ENCODE results near the gene LIMCH1. TPM values are rescaled to one million over a fixed set of nuclear protein-coding genes. Genes with fewer than 3 reads are reported as not detected.

Gene LIMCH1
- total RNA-seq, 2 experiments from 2014 or later, result not detected

DNA sequence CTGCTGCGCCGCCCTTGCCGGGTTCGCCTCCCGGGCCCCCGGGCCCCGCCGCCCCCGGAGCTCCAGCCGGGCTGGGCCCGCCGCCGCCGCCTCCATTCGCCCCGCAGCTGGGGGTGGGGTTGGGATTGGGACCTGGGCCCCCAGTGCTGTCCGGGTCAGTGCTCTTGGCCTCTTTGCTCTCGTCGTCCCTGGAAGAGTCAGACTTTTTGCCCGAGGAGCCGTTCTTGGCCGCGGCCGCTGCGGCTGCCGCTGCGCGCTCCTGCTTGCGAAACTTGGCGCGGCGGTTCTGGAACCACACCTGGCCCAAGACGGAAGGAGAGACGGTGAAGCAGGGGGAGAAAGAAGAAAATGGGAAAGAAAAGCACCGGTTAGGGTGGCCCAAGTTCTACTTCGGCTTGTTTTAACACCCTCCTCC is 208.1 kb downstream of the LIMCH1 start:
- H3K9me3 ChIP-seq (ENCODE audit: low read length), result no peaks in the 10 kb centered on the region
- H3K4me2 ChIP-seq (ENCODE audit: low read length), result no peak overlapping the region
- H2AFZ ChIP-seq (ENCODE audit: low read length), result no peak overlapping the region
- no peaks in the 10 kb centered on the region for H3K9me2 ChIP-seq (ENCODE audit: insufficient read depth, low read length)
- H3K36me3 ChIP-seq (ENCODE audit: insufficient read depth, low read length), result no peaks in the 10 kb centered on the region
- no peak for DNase-seq (ENCODE audit: low spot score)
- POLR2A ChIA-PET, result no interaction called here
- H3K27ac ChIP-seq (ENCODE audit: low read depth, low read length, poor library complexity, severe bottlenecking), result no peak overlapping the region
- H3K79me2 ChIP-seq (ENCODE audit: insufficient read depth, low read depth, low read length), result no peaks in the 10 kb centered on the region
- no peak overlapping the region for H3K4me3 ChIP-seq (ENCODE audit: low read depth, low read length, poor library complexity, severe bottlenecking)
- no peaks in the 10 kb centered on the region for H3K4me1 ChIP-seq (ENCODE audit: insufficient read depth, low read length, poor library complexity, severe bottlenecking)
- CTCF ChIA-PET (ENCODE audit: unreplicated experiment), result no interaction called here
- H4K20me1 ChIP-seq (ENCODE audit: insufficient read depth, low read length), result no peaks in the 10 kb centered on the region
- TF ChIP-seq, protein P1, sequence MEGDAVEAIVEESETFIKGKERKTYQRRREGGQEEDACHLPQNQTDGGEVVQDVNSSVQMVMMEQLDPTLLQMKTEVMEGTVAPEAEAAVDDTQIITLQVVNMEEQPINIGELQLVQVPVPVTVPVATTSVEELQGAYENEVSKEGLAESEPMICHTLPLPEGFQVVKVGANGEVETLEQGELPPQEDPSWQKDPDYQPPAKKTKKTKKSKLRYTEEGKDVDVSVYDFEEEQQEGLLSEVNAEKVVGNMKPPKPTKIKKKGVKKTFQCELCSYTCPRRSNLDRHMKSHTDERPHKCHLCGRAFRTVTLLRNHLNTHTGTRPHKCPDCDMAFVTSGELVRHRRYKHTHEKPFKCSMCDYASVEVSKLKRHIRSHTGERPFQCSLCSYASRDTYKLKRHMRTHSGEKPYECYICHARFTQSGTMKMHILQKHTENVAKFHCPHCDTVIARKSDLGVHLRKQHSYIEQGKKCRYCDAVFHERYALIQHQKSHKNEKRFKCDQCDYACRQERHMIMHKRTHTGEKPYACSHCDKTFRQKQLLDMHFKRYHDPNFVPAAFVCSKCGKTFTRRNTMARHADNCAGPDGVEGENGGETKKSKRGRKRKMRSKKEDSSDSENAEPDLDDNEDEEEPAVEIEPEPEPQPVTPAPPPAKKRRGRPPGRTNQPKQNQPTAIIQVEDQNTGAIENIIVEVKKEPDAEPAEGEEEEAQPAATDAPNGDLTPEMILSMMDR (conservative IDR thresholded peaks at IDR 0.05; ENCODE audit: low read length), result no peak
- no peak for TF ChIP-seq EZH2phosphoT487 (IDR thresholded peaks at IDR 0.05; ENCODE audit: borderline replicate concordance, low read depth, low read length)
- BruUV-seq (replicated peaks), result no TSS peak
- intact Hi-C loops (cut with micrococcal nuclease; ENCODE audit: unreplicated experiment), result no loop called here

DNA sequence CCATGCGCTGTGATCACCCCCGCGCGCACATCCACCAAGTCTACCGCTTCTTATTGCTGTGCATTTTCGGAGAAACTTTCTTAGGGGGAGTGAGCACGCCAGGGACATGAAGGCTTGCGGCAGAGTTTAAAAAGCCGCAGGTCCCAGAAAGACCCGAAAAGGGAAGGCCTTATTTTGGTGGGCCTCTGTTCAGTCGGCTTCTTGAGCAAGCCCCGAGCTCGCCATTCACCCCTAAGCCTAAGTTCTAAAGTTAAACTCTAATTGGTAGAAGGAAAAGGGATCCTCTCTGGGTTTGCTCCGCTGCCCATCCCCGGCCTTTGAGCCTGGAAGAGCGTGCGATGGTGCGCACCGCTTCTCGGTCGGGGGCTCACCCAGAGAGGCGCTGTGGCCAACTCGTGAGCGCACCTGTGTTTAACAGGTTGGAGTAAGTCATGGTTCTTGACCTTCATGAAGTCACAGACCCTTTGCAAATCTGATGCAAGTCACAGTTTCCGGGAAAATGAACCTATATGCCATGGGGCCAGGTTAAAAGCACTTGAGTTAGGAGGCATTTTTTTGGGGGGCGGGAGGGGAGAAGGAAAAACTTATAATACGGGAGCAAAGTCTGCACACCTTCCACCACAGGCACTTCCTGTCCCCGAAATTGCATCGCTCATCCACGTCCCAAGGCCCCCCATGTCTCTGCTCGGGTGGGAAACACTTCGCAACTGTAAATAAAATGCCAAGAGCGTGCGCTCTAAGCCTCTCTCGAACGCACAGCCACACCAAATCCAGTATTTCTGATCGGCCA is 208.7 kb downstream of the LIMCH1 start:
- no peaks in the 10 kb centered on the region for H3K36me3 ChIP-seq (ENCODE audit: insufficient read depth, low read length)
- intact Hi-C loops (cut with micrococcal nuclease; ENCODE audit: unreplicated experiment), result no loop called here
- CTCF ChIA-PET (ENCODE audit: unreplicated experiment), result no interaction called here

More for the DNA sequence above, 208.7 kb downstream of the LIMCH1 start:
- POLR2A ChIA-PET, result interaction anchor here (0.6 kb wide), 1 partner anchor 289 kb away, joined by 3 read pairs; no protein-coding TSS in a partner anchor
- no peak for DNase-seq (ENCODE audit: low spot score)
- Histone ChIP-seq H3K27ac (ENCODE audit: low read depth, low read length, poor library complexity, severe bottlenecking) (no peak overlapping the region), H3K4me3 (ENCODE audit: low read depth, low read length, poor library complexity, severe bottlenecking) (no peak overlapping the region), H3K4me1 (ENCODE audit: insufficient read depth, low read length, poor library complexity, severe bottlenecking) (no peaks in the 10 kb centered on the region), H3K79me2 (ENCODE audit: insufficient read depth, low read depth, low read length) (no peaks in the 10 kb centered on the region), H2AFZ (ENCODE audit: low read length) (no peak overlapping the region), H3K9me3 (ENCODE audit: low read length) (no peaks in the 10 kb centered on the region), H3K4me2 (ENCODE audit: low read length) (no peak overlapping the region), H4K20me1 (ENCODE audit: insufficient read depth, low read length) (no peaks in the 10 kb centered on the region), H3K9me2 (ENCODE audit: insufficient read depth, low read length) (no peaks in the 10 kb centered on the region)
- no TSS peak for BruUV-seq (replicated peaks)
- TF ChIP-seq, protein P1 (conservative IDR thresholded peaks at IDR 0.05; ENCODE audit: low read length), result no peak
- TF ChIP-seq EZH2phosphoT487 (IDR thresholded peaks at IDR 0.05; ENCODE audit: borderline replicate concordance, low read depth, low read length), result no peak
